ENCODE results near the gene GPR31. TPM values are rescaled to one million over a fixed set of nuclear protein-coding genes. Genes with fewer than 3 reads are reported as not detected.

GPR31 gene
- total RNA-seq, 1 experiment from 2014 or later, result not detected

- Histone ChIP-seq H3T11ph (ENCODE audit: low read length) (no peak overlapping the region), H3K27me3 (ENCODE audit: insufficient read depth, low read length) (no peaks in the 10 kb centered on the region), H3K9ac (ENCODE audit: extremely low read depth, insufficient read length, low read length) (no peak overlapping the region), H3K4ac (ENCODE audit: low read depth, low read length) (no peak overlapping the region), H3K23me2 (ENCODE audit: insufficient read length, low read depth, low read length, poor library complexity, severe bottlenecking) (peaks cover 4% of the 10 kb centered on the region), H3K56ac (ENCODE audit: insufficient read length, low read depth, low read length) (no peak overlapping the region), H4K5ac (ENCODE audit: insufficient read length, low read depth, low read length) (no peak overlapping the region), H3K14ac (ENCODE audit: insufficient read depth, low read length) (peak overlapping the region; percentile 27; the same call in 1 of the 2 replicates), H3K27ac (ENCODE audit: insufficient read length, low read depth, low read length) (peak overlapping the region; percentile 81), H2AFZ (ENCODE audit: low read length) (no peak overlapping the region), H2BK15ac (ENCODE audit: low read depth, low read length) (no peak overlapping the region), H3K79me1 (ENCODE audit: insufficient read depth, low read depth, low read length, poor library complexity, severe bottlenecking) (no peaks in the 10 kb centered on the region), H4K91ac (ENCODE audit: insufficient read length, low read depth, low read length) (no peak overlapping the region), H3K4me2 (ENCODE audit: insufficient read depth, insufficient read length, low read length) (no peak overlapping the region), H3K79me2 (ENCODE audit: insufficient read depth, low read length) (no peaks in the 10 kb centered on the region), H4K20me1 (ENCODE audit: control insufficient read depth, insufficient read depth, insufficient read length) (no peaks in the 10 kb centered on the region), H3K9me3 (ENCODE audit: control insufficient read depth, low read depth, low read length) (no peaks in the 10 kb centered on the region), H4K8ac (replicated peaks; ENCODE audit: insufficient read length, low read depth, low read length) (no peak overlapping the region), H2BK5ac (ENCODE audit: insufficient read length, low read length) (no peak overlapping the region), H2BK12ac (ENCODE audit: insufficient read length, low read depth, low read length) (peak overlapping the region; percentile 6), H2AK5ac (ENCODE audit: insufficient read length, low read length) (no peak overlapping the region), H3K4me1 (ENCODE audit: insufficient read depth, low read length) (peaks cover 19% of the 10 kb centered on the region), H3K18ac (ENCODE audit: insufficient read length, low read depth, low read length) (peak overlapping the region; percentile 77), H3K23ac (ENCODE audit: insufficient read length, low read depth, low read length) (no peak overlapping the region), H2BK120ac (ENCODE audit: low read depth, low read length, poor library complexity, severe bottlenecking) (no peak overlapping the region), H2BK20ac (ENCODE audit: low read depth, low read length, poor library complexity, severe bottlenecking) (no peak overlapping the region)
- Mint-ChIP-seq H3K9me3 (peaks cover 0 to 10% of the 10 kb centered on the region in 2 experiments; a peak in 3 of 5 replicates), H3K36me3 (ENCODE audit: insufficient read depth in 1 of 3, low read depth in 3 of 3) (peaks cover 0 to 16% (median 8%) of the 10 kb centered on the region in 3 experiments; a peak in 6 of 7 replicates), H3K4me1 (peaks cover 45 to 54% of the 10 kb centered on the region in 2 experiments), H3K4me3 (no peak overlapping the region; a peak in 1 of 5 replicates), H3K27ac (peak overlapping the region; percentile 96 to 98 (median 96); a peak in 6 of 7 replicates), H3K27me3 (ENCODE audit: low read depth) (no peaks in the 10 kb centered on the region)
- WGBS (ENCODE audit: extremely low coverage, insufficient read length, low lambda C conversion rate), result no CpG with 5 or more reads among the region's 12 CpGs
- no peak for DNase-seq
- TF ChIP-seq CTCF (conservative IDR thresholded peaks at IDR 0.05), result no peak
These were observed 4.8 kb upstream of the GPR31 start for GRCh38 chr6:167162591-167162990.

Measured in H9 (cell line).